GM23338 (cell line): ENCODE data around the gene FLG2.
"Not testable (repeated sequence)": the region's sequence is repeated elsewhere in the genome, so short reads cannot be mapped to it uniquely, and the experiment has no call there.

Experiments used
- CTCF ChIP-seq, 2 experiments: fragments of 200-600 bp in 1 of 2; sonication (generic) in 1 of 2; conservative IDR thresholded peaks; 2 replicates each; pipeline versions ENCODE4 v1.5.1 to v1.6.1; 2016 to 2017; ENCODE audit warnings: antibody characterized with exemption in 2 of 2, low read depth in 2 of 2, mild to moderate bottlenecking in 2 of 2, moderate library complexity in 1 of 2
- NANOG ChIP-seq: IDR thresholded peaks from 2 replicates; pipeline ENCODE4 v1.6.1; 2016; ENCODE audit warnings: antibody characterized with exemption, borderline replicate concordance
- POLR2AphosphoS5 ChIP-seq: IDR thresholded peaks from 2 replicates; pipeline ENCODE4 v1.6.1; 2016; ENCODE audit warnings: antibody characterized with exemption, low read depth

- TF ChIP-seq CTCF (conservative IDR thresholded peaks at IDR 0.05; ENCODE audit: low read depth in 2 of 2); NANOG; POLR2AphosphoS5: not testable (repeated sequence)
Observed at GRCh38 chr1:152307970-152308369, 51.8 kb downstream of the FLG2 start.
